HepG2 (cell line): ENCODE measurements around the gene ZCCHC8. TPM values are rescaled to one million over a fixed set of nuclear protein-coding genes. Genes with fewer than 3 reads are reported as not detected.

Source experiments
- CBX2 ChIP-seq, 2 experiments: fragments of 200-600 bp in 1 of 2; sonication (generic); formaldehyde crosslinking in 1 of 2; IDR thresholded peaks; 2 replicates each; pipeline versions ENCODE4 v1.7.0 to v1.8.1; 2018 to 2022; ENCODE audit warnings: low read depth in 2 of 2, low read length in 1 of 2, mild to moderate bottlenecking in 1 of 2, missing genetic modification reagents in 1 of 2
- HOXA9 ChIP-seq: sonication (generic); formaldehyde crosslinking; IDR thresholded peaks from 2 replicates; pipeline ENCODE4 v1.8.1; 2022; ENCODE audit warnings: missing genetic modification reagents, mild to moderate bottlenecking, moderate library complexity, borderline replicate concordance
- JDP2 ChIP-seq: sonication (generic); formaldehyde crosslinking; IDR thresholded peaks from 2 replicates; pipeline ENCODE4 v1.8.1; 2022; ENCODE audit warnings: missing genetic modification reagents, borderline replicate concordance
- SP140L ChIP-seq: sonication (generic); formaldehyde crosslinking; IDR thresholded peaks from 2 replicates; pipeline ENCODE4 v1.4.0; 2020; ENCODE audit warnings: missing genetic modification reagents, borderline replicate concordance
- ZHX2 ChIP-seq, 2 experiments: sonication (generic) in 1 of 2; formaldehyde crosslinking in 1 of 2; IDR thresholded peaks; 2 replicates each; pipeline versions ENCODE4 v1.6.1 to v1.9.0; 2014 to 2022; ENCODE audit warnings: antibody characterized with exemption in 1 of 2, borderline replicate concordance in 1 of 2, inconsistent platforms in 1 of 2, low read depth in 1 of 2, missing genetic modification reagents in 1 of 2
- ZNF121 ChIP-seq: sonication (generic); formaldehyde crosslinking; IDR thresholded peaks from 2 replicates; pipeline ENCODE4 v1.5.0; 2020; ENCODE audit warnings: mild to moderate bottlenecking, missing genetic modification reagents
- polyA plus RNA-seq, 8 experiments: library from polyadenylated mRNA; depleted of rRNA in 3 of 8; stranded (reverse) in 7 of 8; unstranded in 1 of 8; fragments of >200 nt; fragmentation: Illumina TruSeq in 4 of 8; extraction: Trizol in 4 of 8; gene quantifications; 2 replicates each; pipeline versions ENCODE4 v1.2.1 to v1.2.3, GENCODE V29; 2011 to 2016; ENCODE audit warnings: low read depth in 4 of 8, missing spikeins in 1 of 8, mixed read lengths in 1 of 8; ENCODE audit not compliant: insufficient read depth in 1 of 8
- total RNA-seq, 5 experiments: library from RNA; depleted of rRNA; stranded (reverse); fragments of >200 nt; fragmentation: Illumina TruSeq; extraction: Trizol; gene quantifications; 2 replicates each; pipeline ENCODE4 v1.2.3, GENCODE V29; 2016; ENCODE audit warnings: low read depth in 1 of 5
- TF ChIP-seq, protein P1 (sequence below): sonication (generic); formaldehyde crosslinking; IDR thresholded peaks from 2 replicates; pipeline ENCODE4 v1.5.0; 2020; ENCODE audit warnings: mild to moderate bottlenecking, missing genetic modification reagents
- TF ChIP-seq, protein P2 (sequence below): sonication (generic); formaldehyde crosslinking; IDR thresholded peaks from 2 replicates; pipeline ENCODE4 v1.9.0; 2021; ENCODE audit warnings: mild to moderate bottlenecking, missing genetic modification reagents
- TF ChIP-seq, protein P3 (sequence below): sonication (generic); formaldehyde crosslinking; IDR thresholded peaks from 2 replicates; pipeline ENCODE4 v1.5.1; 2020; ENCODE audit warnings: missing genetic modification reagents, mild to moderate bottlenecking, borderline replicate concordance

Gene ZCCHC8
- total and polyA plus RNA-seq, 2 of the 13 experiments (the other 11 are each of a cell fraction or from before 2014, with no cell fraction given) = 18.6 to 20.9 TPM

DNA sequence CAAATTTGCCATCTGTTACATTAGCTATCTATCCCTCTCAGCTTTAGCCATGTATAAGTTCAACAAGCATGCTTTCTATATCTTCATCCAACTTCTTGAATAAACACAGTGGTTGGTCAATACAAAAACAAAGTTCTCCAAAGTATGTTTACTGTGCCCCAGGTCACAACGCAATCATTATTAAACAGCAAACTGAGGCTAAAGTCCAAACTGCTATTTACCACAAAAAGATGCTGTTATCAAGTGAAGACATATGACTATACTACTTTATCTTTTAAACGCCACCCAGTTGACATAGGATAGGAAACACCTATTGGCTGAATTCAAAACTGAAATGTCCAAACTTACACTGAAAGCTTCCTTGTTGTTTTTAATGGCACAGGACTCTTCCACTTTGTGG is 11.7 kb downstream of the ZCCHC8 start (continued):
- TF ChIP-seq, protein P1, sequence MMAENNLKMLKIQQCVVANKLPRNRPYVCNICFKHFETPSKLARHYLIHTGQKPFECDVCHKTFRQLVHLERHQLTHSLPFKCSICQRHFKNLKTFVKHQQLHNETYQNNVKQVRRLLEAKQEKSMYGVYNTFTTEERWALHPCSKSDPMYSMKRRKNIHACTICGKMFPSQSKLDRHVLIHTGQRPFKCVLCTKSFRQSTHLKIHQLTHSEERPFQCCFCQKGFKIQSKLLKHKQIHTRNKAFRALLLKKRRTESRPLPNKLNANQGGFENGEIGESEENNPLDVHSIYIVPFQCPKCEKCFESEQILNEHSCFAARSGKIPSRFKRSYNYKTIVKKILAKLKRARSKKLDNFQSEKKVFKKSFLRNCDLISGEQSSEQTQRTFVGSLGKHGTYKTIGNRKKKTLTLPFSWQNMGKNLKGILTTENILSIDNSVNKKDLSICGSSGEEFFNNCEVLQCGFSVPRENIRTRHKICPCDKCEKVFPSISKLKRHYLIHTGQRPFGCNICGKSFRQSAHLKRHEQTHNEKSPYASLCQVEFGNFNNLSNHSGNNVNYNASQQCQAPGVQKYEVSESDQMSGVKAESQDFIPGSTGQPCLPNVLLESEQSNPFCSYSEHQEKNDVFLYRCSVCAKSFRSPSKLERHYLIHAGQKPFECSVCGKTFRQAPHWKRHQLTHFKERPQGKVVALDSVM = peak; percentile 60; the same call in 1 of the 2 replicates
- TF ChIP-seq CBX2 (IDR thresholded peaks at IDR 0.05; ENCODE audit: low read depth, low read length) (no peak), CBX2 (CRISPR knock-in tag; IDR thresholded peaks at IDR 0.05; ENCODE audit: low read depth) (no peak), ZNF121 (no peak), ZHX2 (IDR thresholded peaks at IDR 0.05; ENCODE audit: low read depth) (no peak), ZHX2 (CRISPR knock-in tag; IDR thresholded peaks at IDR 0.05; ENCODE audit: borderline replicate concordance) (no peak), SP140L (CRISPR knock-in tag) (no peak), HOXA9 (CRISPR knock-in tag) (no peak), JDP2 (CRISPR knock-in tag) (no peak)
- TF ChIP-seq, protein P2, sequence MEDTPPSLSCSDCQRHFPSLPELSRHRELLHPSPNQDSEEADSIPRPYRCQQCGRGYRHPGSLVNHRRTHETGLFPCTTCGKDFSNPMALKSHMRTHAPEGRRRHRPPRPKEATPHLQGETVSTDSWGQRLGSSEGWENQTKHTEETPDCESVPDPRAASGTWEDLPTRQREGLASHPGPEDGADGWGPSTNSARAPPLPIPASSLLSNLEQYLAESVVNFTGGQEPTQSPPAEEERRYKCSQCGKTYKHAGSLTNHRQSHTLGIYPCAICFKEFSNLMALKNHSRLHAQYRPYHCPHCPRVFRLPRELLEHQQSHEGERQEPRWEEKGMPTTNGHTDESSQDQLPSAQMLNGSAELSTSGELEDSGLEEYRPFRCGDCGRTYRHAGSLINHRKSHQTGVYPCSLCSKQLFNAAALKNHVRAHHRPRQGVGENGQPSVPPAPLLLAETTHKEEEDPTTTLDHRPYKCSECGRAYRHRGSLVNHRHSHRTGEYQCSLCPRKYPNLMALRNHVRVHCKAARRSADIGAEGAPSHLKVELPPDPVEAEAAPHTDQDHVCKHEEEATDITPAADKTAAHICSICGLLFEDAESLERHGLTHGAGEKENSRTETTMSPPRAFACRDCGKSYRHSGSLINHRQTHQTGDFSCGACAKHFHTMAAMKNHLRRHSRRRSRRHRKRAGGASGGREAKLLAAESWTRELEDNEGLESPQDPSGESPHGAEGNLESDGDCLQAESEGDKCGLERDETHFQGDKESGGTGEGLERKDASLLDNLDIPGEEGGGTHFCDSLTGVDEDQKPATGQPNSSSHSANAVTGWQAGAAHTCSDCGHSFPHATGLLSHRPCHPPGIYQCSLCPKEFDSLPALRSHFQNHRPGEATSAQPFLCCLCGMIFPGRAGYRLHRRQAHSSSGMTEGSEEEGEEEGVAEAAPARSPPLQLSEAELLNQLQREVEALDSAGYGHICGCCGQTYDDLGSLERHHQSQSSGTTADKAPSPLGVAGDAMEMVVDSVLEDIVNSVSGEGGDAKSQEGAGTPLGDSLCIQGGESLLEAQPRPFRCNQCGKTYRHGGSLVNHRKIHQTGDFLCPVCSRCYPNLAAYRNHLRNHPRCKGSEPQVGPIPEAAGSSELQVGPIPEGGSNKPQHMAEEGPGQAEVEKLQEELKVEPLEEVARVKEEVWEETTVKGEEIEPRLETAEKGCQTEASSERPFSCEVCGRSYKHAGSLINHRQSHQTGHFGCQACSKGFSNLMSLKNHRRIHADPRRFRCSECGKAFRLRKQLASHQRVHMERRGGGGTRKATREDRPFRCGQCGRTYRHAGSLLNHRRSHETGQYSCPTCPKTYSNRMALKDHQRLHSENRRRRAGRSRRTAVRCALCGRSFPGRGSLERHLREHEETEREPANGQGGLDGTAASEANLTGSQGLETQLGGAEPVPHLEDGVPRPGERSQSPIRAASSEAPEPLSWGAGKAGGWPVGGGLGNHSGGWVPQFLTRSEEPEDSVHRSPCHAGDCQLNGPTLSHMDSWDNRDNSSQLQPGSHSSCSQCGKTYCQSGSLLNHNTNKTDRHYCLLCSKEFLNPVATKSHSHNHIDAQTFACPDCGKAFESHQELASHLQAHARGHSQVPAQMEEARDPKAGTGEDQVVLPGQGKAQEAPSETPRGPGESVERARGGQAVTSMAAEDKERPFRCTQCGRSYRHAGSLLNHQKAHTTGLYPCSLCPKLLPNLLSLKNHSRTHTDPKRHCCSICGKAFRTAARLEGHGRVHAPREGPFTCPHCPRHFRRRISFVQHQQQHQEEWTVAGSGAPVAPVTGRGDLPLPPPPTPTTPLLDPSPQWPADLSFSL (CRISPR knock-in tag) = no peak
- TF ChIP-seq, protein P3, sequence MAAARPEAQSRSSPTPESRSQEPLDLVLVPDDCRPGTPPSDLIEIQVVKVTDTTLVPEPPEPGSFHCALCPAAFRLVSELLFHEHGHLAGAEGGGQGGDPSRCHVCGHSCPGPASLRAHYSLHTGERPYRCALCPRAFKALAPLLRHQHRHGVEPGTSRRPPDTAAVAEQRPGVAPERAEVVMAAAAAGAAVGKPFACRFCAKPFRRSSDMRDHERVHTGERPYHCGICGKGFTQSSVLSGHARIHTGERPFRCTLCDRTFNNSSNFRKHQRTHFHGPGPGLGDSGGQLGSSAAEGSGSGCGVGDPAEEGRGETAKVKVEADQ (CRISPR knock-in tag) = no peak
